Transverse colon (tissue), 3 donors: ENCODE data around the gene TP53BP2.

ENCODE experiments used
- CTCF ChIP-seq, 5 experiments: fragments of 200-600 bp in 3 of 5; fragments of 450-650 bp in 2 of 5; sonication (generic) in 3 of 5; IDR thresholded peaks; 1 replicate in 2 of 5; 2 replicates in 3 of 5; pipeline ENCODE4 v1.5.1; 2016 to 2017; ENCODE audit warnings: antibody characterized with exemption in 5 of 5, inconsistent platforms in 3 of 5, mild to moderate bottlenecking in 2 of 5, moderate library complexity in 1 of 5
- EP300 ChIP-seq: sonication (generic); formaldehyde crosslinking; IDR thresholded peaks from one replicate; pipeline ENCODE4 v1.6.1; 2017; ENCODE audit warnings: antibody characterized with exemption, low read depth

GRCh38 chr1:223775054-223775453 lies 70.7 kb downstream of the TP53BP2 start:
- TF ChIP-seq CTCF (IDR thresholded peaks at IDR 0.05) (no peak), EP300 (no peak)
